Stimulated activated CD8-positive, alpha-beta memory T cell treated with anti-CD3 and anti-CD28 coated beads, Interleukin-7, amount 100 ng/mL, for 1 hour (primary cell): ENCODE data around the gene MEF2B.
A peak's percentile ranks its signal among the peaks of the same experiment; 100 is the strongest.

Experiments used
- DNase-seq, 2 donors: peaks; one replicate each; pipeline ENCODE4 v3.0.0-alpha.2; 2020; ENCODE audit warnings: low read depth in 2 of 2

Gene MEF2B

DNA sequence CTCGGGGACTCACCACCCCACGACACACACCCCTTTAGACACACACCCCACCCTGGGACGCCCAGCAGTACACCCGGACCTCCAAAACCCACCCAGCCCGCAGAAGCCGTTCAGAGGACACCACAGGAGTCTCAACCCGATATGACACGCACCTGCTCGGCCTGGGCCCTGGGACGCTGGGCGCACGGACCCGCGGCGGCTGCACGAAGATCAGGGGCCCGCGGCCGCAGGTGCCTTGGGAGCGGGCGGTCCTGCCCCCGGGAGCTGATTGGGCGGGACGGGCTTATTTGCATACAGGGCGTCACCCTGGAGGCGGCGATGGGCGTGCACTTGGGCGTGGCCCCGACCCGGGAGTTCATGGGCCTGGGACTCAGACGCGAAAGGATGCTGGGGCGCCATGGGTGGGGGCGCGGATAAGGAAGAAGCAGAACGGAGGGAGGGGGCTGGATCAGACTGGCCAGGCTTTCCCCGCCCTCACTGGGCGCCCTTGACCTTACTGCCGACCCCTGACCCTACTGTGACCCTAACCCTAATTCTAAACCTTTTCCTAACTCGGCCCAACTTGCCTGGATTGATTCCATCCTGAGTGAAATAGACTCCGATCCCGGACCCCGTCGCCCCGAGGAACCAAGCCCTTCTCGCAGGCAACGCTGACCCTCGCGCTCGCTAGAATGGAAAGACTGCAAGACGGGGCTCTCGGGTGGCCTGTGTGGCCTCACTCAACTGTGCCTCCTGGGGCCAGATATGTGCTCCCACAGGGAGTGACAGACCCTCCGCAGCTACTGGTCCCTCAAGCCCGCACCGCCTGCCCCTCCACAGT lies at the start of gene MEF2B:
Gene MEF2B (minus strand): TSS at position 211 of the 820 bp plus-strand sequence. CDS start 19,528 bp downstream, outside the sequence.
- peak; percentile 43 to 48 for DNase-seq

DNA sequence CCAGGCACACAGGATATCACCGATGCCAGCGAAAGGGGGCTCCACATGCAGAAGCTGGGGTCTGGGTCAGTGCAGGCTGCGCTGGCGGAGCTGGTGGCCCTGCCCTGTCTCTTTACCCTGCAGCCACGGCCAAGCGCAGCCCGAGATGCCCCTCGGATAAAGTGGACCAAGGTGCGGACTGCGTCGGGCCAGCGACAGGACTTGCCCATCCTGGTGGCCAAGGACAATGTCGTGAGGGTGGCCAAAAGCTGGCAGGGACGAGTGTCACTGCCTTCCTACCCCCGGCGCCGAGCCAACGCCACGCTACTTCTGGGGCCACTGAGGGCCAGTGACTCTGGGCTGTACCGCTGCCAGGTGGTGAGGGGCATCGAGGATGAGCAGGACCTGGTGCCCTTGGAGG lies 48.8 kb upstream of the MEF2B start:
- DNase-seq: no peak

GRCh38 chr19:19217099-19217498 lies 47.0 kb upstream of the MEF2B start:
- DNase-seq: no peak

GRCh38 chr19:19215792-19216191 lies 45.7 kb upstream of the MEF2B start:
- no peak for DNase-seq

GRCh38 chr19:19214892-19215291 lies 44.8 kb upstream of the MEF2B start:
- no peak for DNase-seq

GRCh38 chr19:19214159-19214490 lies 44.1 kb upstream of the MEF2B start:
- no peak for DNase-seq

GRCh38 chr19:19213426-19214158 lies 43.5 kb upstream of the MEF2B start:
- no peak for DNase-seq

GRCh38 chr19:19212916-19213315 lies 42.9 kb upstream of the MEF2B start:
- no peak for DNase-seq

DNA sequence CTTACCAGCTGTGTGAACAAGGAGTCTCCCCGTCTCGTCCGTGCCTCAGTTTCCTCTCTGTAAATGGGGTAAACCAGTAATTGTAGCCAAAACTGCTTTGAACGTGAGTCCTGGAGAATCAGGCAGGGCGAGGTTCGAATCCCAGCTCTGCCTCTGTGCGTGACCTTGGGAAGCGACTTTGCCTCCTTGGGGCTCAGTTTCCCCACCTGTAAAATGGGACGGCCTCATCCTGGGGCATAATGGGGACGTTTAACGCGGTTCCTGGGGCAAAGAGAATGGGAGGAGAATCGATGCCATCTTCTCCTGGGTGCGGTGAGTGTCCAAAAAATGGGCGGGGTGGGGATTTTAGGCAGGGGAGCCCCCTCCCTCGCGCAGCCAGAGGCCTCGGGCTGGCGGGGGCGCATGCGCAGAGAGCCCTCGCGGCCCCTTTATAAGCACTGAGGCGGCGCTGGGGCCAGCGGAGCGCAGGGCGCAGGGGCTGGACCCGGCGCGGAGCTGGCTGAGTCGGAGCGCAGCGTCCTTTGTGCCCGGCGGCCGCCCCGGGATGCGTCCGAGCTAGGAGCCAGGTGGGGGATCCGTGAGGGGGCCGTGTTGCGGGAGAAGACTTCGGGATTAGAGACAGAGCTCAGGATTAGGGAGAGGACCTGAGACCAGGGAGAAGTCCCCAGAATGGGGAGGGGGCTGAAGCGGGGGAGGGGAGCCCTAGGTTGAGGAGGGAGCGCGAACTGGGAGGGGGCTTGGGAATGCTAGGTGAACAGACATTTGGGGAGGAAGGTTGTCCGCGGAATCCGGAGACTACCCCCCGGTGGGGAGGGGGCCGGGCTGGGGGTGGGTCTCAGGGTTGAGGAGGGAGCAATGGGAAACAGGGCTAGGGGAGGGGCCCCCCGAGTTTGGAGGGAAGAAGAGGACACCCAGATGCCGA lies 41.7 kb upstream of the MEF2B start, which contains the start of gene NCAN:
Gene NCAN (plus strand): TSS at position 460 of the 922 bp plus-strand sequence. CDS start 4,996 bp downstream, outside the sequence.
- DNase-seq: no peak

DNA sequence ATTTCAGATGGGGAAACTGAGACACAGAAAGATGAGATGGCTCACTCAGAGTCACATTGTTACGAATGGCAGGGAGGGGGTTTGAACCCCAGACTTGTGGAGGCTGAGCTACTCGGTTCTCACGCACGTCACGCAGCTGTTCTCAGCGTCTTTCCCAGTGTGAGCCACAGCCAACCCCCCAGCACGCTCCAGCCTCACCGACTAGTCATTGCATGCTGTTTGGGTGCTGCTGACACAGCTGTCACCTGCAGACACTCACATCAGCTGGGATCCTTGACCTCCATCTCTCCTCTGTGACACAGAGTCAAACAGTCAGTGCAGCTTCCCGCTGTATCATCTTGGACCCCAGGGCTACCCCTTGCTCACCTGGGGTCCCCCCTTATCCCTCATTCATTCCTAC lies 39.3 kb upstream of the MEF2B start:
- no peak for DNase-seq

DNA sequence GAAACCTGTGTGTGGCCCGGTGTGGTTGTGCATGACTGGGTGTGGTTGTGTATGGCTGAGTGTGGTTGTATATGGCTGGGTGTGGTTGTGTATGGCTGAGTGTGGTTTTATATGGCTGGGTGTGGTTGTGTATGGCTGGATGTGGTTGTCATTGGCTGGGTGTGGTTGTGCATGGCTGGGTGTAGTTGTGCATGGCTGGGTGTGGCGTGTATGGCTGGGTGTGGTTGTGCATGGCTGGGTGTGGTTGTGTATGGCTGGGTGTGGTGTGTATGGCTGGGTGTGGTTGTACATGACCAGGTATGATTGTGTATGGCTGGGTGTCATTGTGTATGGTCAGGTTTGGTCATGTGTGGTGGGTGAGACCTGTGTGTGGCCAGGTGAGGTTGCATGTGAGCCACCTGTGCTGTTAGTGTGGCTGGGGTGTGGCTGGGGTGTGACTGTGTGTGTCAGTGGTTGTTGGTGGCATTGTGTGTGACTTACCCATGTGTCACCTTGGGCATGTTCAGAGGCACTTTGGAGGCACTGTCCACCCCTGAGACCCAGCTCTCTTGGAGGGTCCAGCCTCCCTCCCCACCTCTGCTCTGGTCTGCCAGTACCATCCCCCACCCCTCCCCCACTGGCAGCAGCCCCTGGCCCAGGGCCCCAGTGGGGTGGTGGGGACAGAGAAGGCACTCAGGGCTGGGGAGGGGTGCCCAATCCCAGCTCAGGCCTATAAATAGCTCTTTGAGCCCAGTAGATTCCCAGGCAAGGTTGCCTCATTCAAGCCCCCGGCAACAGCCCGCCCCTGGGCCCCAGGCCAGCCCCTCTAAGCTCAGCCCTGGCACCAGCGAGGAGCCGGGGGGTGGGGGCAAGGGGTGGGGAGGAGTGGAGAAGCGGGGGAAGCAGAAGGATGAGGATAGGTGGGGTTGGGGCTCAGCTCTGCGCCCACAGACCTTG lies 37.8 kb upstream of the MEF2B start:
- no peak for DNase-seq

GRCh38 chr19:19206938-19207337 lies 36.9 kb upstream of the MEF2B start:
- no peak for DNase-seq

DNA sequence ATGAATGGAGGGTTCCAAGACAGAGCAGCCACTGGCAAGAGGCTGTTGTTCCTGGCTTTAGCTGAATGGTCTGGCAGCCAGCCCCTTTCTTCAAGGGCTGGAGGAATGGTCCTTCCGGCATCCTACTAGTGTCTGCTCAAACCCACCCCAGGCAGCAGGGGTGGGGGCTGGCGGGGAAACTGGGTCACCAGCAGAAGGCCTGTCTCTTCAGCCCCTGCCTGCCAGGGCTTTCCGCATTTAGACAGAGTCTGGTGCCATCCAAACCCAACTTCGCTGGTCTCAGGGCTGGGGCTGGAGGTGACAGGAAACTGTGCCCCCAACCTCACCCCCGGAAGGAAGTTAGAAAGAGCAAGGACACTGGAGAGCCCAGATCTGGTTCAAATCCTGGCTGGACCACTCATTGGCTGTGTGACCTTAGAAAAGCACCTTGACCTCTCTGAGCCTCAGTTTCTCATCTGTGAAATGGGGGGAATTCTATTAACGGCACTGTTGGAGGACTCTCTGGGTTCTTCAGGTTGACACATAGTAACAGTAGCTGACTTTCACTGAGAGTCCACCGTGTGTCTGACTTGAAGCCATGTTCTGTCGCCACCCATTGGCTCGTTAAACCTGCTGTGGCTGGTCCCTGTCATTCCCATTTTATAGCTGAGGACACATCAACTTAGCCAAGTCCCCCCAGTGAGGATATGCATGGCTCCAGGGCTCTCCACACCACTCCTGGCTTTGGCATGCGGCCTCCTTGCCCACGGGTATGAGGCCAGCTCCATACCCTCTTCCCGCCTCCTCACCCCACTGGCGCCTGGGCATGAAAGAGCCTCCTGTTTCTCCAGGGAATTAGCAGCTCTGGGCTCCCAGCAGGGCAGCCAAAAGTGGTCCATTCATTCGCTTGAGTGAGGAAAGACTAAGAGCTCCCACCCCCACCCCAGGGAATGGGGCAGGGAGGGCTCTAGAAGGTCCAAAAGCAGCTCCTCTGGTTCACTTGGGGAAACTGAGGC lies 35.6 kb upstream of the MEF2B start:
- DNase-seq: no peak

GRCh38 chr19:19204181-19204580 lies 34.1 kb upstream of the MEF2B start:
- no peak for DNase-seq

GRCh38 chr19:19203012-19203856 lies 33.2 kb upstream of the MEF2B start, which contains the start of gene NR2C2AP:
TSS of gene NR2C2AP (minus strand) at chr19:19203414. CDS start at chr19:19203060, 354 bp downstream.
- peak; percentile 83 to 90 for DNase-seq

DNA sequence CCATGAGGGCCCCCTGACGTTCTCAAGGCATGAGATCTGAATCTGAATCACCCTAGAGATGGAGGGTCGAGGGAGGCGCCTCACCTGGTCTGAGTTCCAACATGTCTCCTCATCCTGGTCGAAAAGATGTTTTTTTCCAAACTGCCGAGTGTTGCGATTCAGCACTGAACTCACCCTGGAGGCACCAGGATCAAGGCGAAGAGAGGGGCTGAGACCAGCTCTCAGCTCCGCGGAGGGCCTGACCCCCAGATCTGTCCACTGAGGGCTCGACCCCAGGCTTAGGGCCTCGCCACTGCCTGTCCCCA lies 32.6 kb upstream of the MEF2B start:
- DNase-seq: no peak

DNA sequence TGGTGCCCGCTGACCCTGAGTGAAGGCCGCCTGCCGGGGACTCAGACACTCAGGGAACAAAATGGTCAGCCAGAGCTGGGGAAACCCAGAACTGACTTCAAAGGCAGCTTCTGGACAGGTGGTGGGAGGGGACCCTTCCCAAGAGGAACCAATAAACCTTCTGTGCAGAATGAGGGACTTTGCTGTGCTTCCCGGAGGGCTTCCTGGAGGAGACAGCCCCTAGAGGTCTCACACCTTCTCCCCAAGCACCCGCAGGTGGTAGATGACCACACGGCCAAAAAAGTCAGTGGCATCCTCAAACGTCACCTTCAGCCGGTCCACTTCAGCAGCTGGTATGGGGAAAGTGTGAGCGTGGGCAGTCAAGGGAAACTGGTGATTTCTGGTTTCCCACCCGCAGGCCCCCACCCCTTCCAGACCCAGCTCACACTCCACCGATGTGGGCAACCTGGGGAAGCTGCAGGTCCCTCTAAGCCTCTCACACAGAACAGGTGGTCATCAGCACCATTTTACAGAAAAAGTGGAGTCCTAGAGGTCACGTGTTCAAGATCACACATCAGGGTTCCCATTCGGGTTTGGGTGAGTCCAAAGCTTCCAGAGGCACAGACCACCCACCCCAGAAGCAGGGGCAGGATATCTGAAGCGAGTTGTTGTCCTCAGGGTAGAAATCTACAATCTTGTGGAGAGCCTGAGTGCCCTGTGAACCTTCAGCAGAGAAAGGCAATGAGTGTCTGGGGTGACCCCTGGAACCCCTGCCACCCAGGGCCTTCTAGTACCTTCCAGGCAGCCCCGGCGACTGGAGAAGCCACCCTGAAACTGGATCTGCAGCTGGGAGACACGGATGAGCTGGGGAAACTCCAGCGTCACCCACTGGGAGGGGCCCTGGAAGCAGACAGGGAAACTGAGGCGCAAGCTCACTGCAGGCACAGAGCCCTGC lies 31.9 kb upstream of the MEF2B start:
- no peak for DNase-seq

DNA sequence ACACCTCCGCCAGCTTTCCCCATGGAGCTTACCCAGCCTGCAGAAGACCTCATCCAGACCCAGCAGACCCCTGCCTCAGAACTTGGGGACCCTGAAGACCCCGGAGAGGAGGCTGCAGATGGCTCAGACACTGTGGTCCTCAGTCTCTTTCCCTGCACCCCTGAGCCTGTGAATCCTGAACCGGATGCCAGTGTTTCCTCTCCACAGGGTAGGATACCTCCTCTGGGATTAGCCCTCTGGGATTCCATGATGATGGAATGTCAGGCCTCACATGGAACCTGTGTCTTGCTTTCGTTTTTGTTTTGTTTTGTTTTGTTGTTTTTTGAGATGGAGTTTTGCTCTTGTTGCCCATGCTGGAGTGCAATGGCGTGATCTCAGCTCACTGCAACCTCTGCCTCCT lies 23.9 kb upstream of the MEF2B start:
- no peak for DNase-seq
